HG02623 (cell line): ENCODE results near the gene EGLN1.

Experiments used
- ATAC-seq: cut with Tn5 transposase; IDR thresholded peaks from one replicate; pipeline ENCODE4 v1.9.1; 2021; ENCODE audit warnings: moderate library complexity; ENCODE audit not compliant: unreplicated experiment

Gene EGLN1

DNA sequence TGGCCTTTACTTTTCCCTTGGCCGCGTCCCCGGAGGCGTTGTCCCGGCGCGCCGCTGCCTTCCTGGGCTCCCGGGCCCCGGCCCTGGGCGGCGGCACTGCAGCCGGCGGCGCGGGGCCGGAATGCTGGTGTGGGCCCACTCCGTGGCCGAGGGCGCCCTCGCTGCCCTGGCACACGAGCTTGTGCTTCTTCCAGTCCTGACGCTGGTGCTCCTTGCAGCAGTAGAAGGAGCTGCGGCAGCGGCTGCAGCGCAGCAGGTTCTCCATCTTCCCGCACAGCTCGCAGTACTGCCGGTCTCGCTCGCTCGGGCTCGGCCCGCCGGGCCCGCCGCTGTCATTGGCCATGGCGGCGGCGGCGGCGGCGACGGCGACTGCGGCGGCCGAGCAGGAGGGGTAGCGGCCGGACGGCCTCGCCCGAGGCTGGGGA, 529 bp downstream of the EGLN1 start:
- peak; percentile 26 for ATAC-seq

GRCh38 chr1:231420959-231421545, 1.0 kb downstream of the EGLN1 start:
- ATAC-seq, result peak; percentile 6

DNA sequence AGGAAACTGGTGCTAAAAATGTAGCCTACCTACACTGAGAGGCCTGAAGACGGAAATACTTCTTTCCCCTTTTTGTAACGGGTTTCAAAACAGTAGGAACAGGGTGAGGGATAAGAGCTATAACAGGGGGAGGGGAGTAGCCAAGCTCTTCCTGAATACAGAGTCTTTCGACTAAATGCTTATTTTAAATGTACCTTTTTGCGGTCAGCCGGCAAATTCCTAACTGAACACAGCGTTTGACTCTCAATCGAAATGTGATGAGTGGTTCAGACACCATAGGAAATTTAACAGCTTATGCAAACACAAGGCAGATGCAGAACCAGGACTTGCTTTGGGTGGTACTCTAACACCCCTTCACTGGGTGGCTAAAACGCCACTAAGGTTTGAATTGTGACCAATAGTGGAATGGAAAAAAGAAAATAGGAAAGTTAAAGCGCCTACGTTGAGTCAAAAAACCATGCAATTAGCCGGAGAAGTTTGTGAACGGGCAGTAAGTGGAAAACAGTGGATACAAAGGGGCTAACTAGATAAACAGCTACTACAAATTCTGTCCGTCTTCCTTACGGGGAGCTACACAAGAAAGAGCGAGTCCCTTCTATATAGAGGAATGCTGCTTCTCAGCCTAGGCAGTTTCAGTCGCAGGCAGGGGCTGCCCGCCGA, 1.7 kb downstream of the EGLN1 start:
- no peak for ATAC-seq

GRCh38 chr1:231419738-231420298, 2.3 kb downstream of the EGLN1 start:
- no peak for ATAC-seq

DNA sequence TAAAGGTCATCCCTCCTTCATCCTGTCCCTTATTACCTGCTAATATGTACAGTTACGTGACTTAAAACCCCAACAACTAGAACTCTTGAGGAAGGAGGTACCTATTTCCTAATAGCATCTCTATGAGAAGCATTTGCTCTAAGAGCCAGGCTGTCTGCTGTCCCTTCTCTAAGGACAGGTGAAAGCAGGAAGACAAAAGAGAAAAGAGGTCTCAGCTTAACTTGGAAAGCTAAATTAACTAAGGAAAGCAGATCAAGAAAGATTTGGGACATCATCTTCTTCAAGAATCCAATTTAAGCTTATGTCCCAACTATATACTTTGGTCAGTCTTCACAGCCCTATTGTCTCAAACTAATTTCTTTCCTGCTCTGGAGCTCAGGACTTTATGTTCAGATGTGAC, 2.9 kb downstream of the EGLN1 start:
- ATAC-seq, result no peak

GRCh38 chr1:231418741-231419107, 3.4 kb downstream of the EGLN1 start:
- no peak for ATAC-seq

GRCh38 chr1:231418101-231418740, 3.9 kb downstream of the EGLN1 start:
- ATAC-seq, result no peak

DNA sequence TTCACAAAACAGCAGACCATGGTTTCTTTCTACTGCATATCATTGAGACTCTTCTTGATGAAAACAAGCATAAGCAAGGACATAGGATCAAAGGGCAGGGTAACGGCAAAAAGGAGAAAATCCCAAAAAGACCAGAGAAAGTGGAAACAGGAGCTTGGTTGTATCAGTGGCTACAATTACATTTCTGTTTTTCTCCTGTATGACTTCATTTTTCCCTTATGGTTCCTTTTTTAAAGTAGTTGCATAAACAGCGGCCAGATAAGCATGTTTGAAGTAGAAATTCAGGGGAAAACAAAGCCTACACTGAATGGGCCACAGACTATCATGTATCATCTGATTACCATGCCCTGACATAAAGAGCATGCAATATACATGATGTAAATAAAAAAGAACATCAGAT, 4.6 kb downstream of the EGLN1 start:
- no peak for ATAC-seq

- ATAC-seq, result no peak
Measured at GRCh38 chr1:231416901-231417300, 5.2 kb downstream of the EGLN1 start.

- no peak for ATAC-seq
Measured at GRCh38 chr1:231415018-231415583, 7.0 kb downstream of the EGLN1 start.

- no peak for ATAC-seq
Measured at GRCh38 chr1:231414260-231415016, 7.6 kb downstream of the EGLN1 start.

- ATAC-seq, result no peak
Measured at GRCh38 chr1:231413749-231414082, 8.4 kb downstream of the EGLN1 start.

GRCh38 chr1:231411036-231411531, 11.0 kb downstream of the EGLN1 start:
- no peak for ATAC-seq

- ATAC-seq, result no peak
Measured at GRCh38 chr1:231410036-231410612, 12.0 kb downstream of the EGLN1 start.

DNA sequence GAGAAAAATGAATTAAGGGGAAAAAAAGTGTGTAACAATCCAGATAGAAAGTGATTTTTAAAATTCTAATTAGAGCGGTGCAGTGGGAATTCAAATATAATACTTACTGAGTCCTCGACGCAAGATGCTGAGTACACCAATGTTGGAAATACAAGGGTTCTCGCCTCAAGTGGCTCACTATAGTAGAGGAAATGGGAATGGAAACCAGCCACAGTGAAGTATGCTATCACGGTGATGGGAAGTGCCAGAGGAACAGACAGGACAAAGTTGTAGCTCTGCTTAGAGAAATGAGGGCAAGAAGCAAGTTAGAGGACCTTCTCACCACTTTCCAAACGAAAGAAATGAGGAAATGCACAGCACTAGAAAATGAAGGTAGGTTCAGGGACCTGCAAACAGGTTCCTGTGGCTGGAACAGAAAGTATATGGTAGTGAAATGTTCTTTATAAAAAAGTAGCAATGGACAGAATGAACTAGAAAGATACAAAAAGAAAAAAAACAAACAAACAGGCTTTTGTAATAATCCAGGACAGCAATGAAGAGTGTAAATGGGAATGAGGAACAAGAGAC, 13.5 kb downstream of the EGLN1 start:
- no peak for ATAC-seq

DNA sequence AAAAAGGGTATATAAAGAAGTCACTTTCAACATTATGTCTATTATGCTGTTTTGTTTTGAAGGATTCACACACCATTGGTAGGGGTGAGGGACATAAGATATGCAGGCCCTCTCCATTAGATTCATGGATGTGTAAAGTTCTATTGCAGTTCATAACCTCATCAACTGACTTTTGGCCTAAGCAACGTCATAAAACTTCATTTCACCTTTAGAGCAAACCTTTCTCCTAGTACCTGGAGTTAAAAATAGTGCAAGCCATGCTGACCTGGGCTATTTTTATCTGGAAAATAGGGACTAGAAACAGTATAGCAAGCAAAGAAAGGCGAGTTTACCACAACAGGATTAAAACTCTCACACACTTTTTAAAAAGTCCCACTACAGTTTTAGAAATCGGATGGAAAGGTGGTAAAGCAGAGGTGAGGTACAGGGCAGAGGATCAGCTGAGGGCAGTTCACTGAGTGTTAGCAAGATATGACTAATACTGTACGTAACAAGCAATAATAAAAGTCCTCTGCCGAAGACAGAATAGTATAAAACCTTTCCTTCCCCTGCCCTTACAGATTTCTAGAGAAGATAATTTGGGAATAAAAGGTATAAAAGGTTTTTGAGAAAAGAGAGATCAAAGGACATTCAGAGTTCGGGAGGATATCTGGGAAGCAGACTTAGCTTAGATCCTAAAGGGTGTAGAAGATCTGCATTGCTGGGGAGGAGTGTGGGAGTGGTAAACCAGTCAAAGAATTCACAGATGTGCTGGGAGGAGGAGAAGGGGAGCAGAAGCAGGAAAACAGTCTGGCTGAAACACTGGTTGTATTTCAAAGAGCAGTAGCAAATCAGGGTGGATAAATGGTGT, 14.3 kb downstream of the EGLN1 start:
- ATAC-seq, result no peak

GRCh38 chr1:231407049-231407448, 15.0 kb downstream of the EGLN1 start:
- ATAC-seq, result no peak

DNA sequence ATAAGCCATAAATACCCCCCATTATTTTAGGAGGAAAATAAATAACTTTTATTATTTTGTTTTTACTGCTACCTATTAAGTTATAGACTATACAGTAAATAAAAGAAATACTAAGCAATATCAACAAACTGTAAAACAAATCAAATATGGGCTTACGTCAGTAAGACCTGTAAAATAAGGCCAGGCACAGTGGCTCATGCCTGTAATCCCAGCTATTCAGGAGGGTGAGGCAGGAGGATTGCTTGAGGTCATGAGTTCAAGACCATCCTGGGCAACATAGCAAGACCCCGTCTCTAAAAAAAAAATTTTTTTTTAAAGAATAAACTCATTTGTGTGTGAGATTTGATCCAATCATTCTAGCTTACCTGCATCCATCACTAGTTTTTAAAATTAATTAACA, 17.8 kb downstream of the EGLN1 start:
- ATAC-seq, result no peak

DNA sequence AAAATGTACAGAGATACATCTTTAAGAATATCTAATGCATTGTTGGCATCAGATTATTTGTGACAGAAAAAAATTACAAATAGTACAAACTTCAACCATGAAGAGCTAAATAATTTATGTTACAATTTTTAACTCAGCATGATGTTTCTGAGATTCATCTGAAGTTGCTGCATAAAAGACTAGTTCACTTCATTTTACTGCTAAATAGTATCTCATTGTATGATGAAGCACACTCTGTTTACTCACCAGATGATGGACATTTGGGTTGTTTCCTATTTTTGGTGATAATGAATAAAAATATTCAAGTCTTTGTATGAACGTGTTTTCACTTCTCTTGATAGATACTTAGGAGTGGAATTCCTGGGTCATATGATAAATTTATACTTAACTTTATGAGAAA, 20.6 kb downstream of the EGLN1 start:
- no peak for ATAC-seq
